ENCODE data around the gene LRRC51.

LRRC51 gene

DNA sequence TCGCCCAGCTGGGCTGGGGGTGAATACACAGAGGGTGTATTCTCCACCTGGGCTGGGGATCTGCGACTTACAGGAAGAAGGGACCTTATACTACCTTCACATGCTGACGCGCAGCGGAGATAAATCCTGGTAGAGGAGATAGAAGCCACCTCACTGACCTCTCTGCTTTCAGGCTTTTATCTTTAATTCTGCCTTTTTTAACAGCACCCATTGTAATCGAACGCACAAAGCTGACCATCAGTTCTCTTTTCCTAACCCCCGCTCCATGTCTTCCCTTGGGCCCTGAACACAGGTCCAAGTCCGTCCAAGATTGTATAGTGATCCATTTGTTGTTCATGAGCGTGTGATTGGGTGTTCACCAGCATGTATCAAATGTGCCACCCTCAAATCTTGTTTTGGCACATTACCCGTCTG lies 23.1 kb downstream of the LRRC51 start:
- peak overlapping the region; percentile 58 for H3K4me3 ChIP-seq (ENCODE audit: low read depth, low read length)
- TF ChIP-seq, protein P1, sequence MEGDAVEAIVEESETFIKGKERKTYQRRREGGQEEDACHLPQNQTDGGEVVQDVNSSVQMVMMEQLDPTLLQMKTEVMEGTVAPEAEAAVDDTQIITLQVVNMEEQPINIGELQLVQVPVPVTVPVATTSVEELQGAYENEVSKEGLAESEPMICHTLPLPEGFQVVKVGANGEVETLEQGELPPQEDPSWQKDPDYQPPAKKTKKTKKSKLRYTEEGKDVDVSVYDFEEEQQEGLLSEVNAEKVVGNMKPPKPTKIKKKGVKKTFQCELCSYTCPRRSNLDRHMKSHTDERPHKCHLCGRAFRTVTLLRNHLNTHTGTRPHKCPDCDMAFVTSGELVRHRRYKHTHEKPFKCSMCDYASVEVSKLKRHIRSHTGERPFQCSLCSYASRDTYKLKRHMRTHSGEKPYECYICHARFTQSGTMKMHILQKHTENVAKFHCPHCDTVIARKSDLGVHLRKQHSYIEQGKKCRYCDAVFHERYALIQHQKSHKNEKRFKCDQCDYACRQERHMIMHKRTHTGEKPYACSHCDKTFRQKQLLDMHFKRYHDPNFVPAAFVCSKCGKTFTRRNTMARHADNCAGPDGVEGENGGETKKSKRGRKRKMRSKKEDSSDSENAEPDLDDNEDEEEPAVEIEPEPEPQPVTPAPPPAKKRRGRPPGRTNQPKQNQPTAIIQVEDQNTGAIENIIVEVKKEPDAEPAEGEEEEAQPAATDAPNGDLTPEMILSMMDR (IDR thresholded peaks at IDR 0.05; ENCODE audit: insufficient read depth, low read depth, low read length, missing control alignments): no peak
- DNase-seq (ENCODE audit: low read depth): no peak

DNA sequence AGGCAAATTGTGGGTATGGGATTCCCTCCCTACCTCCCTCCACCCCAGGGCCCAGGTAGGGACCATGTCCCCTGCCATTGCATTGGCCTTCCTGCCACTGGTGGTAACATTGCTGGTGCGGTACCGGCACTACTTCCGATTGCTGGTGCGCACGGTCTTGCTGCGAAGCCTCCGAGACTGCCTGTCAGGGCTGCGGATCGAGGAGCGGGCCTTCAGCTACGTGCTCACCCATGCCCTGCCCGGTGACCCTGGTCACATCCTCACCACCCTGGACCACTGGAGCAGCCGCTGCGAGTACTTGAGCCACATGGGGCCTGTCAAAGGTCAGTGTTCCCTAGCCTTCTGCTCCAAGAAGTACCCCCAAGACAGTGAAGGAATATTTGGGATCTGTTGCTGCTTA lies 25.2 kb downstream of the LRRC51 start, which contains the start of gene TOMT:
Gene TOMT, plus strand, starts transcription at position 37 of the 400 bp plus-strand sequence. Its CDS starts 28 bp downstream, at position 65.
- TF ChIP-seq, protein P1 (IDR thresholded peaks at IDR 0.05; ENCODE audit: insufficient read depth, low read depth, low read length, missing control alignments): no peak
- H3K4me3 ChIP-seq (ENCODE audit: low read depth, low read length): no peak within 1 kb of the TSS
- no peak for DNase-seq (ENCODE audit: low read depth)

DNA sequence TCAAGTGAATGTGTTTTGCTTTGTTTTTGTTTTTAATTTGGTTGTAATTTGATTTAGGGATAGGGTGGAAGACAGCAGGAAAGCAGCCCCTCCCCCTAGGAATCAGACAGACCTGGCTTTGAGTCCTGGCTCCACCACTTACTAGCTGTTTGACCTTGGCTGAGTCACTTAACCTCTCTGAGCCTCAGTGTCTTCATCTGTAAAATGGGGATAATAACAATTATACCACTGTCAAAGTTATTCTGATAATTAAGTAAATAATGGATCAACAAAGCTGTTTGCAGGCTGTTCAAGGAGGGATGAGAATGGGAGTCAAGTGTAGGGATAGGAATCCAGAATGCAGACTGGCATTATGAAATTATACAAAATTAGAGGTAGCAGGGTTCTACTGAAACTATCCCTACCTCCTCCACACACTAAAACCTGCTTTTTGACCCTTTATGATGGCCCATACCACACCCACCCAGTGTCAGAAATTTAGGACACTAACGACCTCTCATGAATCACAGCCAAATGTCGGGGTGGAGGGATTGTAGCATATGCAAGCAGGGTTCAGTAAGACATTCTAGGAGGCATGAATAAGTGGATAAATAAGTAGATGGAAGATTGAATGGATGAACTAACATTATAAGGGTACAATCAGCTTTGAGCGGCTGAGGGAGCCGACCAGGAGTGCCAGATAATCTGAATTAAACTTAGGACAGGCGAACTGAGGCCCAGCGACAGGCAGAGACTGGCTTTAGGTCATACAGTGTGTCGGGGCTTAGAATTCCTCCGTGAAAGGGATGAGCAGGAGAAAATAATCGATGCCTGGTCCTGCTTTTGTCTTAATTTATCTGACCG lies 30.9 kb downstream of the LRRC51 start:
- no peak for DNase-seq (ENCODE audit: low read depth)

DNA sequence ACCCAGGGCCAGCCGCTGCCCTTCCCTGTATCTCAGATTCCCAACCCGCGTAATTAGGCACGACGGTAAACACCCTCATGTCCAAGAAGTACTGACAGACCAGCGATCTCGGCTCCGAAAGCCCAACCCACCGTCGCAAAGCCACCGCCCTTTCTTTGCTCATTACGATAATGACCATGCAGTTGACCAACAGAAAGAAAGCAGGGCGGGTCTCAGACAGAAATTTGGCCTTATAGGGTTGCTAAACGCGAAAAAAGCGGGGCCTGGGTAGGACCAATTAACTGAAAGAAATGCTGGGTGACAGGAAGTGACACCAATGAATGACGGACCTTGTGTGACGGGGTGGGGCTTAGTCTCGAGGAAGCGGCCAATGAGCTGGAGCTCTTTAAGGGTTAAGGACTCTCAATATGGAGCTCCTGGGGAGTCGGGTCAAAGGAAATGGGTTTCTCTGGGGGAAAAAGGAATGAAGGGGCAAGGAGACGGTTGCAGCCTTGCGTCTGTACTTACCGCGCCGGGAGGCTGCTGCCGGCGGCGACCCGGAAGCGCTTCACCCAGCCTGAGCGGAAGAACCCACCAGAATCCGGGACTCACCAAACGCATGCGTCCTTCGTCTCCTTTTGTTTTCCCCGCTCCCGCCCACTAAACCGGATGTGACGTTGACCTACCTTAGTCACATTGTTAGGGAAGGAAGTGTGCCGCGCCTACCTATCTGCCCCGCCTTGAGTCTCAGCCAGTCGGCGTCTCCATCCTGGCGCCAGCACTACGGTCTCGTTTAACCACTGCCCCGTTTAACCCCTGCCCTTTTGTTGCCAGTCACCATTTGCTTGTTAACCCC lies 31.7 kb downstream of the LRRC51 start, which contains the start of gene ANAPC15:
Gene ANAPC15, minus strand, starts transcription at position 553 of the 835 bp plus-strand sequence. CDS start 1,419 bp downstream, outside the sequence.
- TF ChIP-seq, protein P1 (IDR thresholded peaks at IDR 0.05; ENCODE audit: insufficient read depth, low read depth, low read length, missing control alignments): no peak
- peak; percentile 99 for DNase-seq (ENCODE audit: low read depth)
- H3K4me3 ChIP-seq (ENCODE audit: low read depth, low read length): peak within 1 kb of the TSS; percentile 73

More for the DNA sequence above, 30.9 kb downstream of the LRRC51 start:
- TF ChIP-seq, protein P1 (IDR thresholded peaks at IDR 0.05; ENCODE audit: insufficient read depth, low read depth, low read length, missing control alignments): no peak
- H3K4me3 ChIP-seq (ENCODE audit: low read depth, low read length): peak overlapping the region; percentile 73

DNA sequence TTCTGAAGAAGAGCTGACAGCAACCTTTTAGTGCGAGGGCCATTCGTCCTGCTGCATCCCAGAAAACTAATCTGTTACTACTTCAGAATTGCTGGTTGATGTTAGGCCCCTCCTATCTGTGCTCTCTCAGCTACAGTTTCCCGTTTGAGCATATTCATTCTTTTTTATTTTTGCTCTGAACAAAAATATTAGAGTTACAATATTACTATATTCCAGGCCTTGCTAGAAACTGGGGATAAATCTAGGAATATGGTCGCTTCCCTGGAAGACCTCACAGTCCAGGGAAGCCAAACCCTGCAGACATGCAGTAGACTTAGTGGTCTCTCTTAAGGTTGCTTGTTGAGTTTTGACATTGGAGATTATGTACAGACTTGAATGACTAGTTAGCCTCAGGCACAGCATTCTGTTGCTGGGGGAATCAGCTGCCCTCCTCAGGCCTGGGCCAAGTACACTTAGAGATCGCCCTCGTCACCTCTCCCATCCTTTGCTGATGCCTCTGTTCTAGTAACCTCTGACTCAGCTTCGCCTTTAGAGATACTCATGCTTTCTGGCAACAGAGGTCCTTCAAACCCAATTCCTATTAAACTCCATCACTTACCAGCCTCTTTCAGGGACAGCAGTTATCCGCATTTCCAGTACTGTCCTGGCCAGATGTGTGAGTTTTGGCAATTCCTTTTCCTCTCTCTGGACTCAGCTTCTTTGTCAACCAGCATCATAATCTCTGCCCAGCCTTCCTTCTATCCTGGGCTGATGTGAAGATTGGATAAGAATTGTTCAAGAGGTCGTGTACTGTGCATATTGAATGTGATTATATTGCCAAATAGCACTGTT lies 32.5 kb downstream of the LRRC51 start:
- H3K4me3 ChIP-seq (ENCODE audit: low read depth, low read length): peak overlapping the region; percentile 73
- TF ChIP-seq, protein P1 (IDR thresholded peaks at IDR 0.05; ENCODE audit: insufficient read depth, low read depth, low read length, missing control alignments): no peak
- DNase-seq (ENCODE audit: low read depth): no peak

DNA sequence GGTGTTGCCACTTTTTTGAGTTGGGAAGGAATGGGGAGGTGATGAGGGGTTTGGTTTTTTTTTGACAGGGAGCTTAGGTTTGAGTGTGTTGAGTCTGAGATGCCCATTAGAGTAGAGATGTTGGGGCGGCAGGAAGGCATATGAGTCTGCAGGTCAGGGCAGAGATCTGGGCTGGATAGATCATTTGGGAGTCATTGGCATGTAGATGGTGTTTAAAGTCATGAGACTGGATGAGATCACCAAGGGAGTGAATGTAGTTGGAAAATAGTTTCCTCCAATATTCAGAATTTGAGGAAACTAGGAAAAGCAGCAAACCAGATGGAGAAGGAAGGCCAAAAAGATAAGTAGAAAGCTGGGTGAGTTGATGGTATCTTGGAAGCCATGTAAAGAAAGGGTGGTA lies 33.9 kb downstream of the LRRC51 start:
- H3K4me3 ChIP-seq (ENCODE audit: low read depth, low read length): no peak overlapping the region
- TF ChIP-seq, protein P1 (IDR thresholded peaks at IDR 0.05; ENCODE audit: insufficient read depth, low read depth, low read length, missing control alignments): no peak
- DNase-seq (ENCODE audit: low read depth): no peak

Data from GM12865 (cell line).